Posterior cingulate gyrus (tissue), 11 donors: Measurements from ENCODE around the gene CYB5R3.

ENCODE experiments used
- DNase-seq, 10 donors: peaks; one replicate each; pipeline versions ENCODE4 v3.0.0 to v3.0.0-alpha.2; 2020 to 2021; ENCODE audit warnings: mixed read lengths in 3 of 10
- intact Hi-C: fragments of 100-400 bp; cut with DNase I; formaldehyde crosslinking; loops from one replicate; pipeline ENCODE4 v1.15.1; 2023

CYB5R3 gene

DNA sequence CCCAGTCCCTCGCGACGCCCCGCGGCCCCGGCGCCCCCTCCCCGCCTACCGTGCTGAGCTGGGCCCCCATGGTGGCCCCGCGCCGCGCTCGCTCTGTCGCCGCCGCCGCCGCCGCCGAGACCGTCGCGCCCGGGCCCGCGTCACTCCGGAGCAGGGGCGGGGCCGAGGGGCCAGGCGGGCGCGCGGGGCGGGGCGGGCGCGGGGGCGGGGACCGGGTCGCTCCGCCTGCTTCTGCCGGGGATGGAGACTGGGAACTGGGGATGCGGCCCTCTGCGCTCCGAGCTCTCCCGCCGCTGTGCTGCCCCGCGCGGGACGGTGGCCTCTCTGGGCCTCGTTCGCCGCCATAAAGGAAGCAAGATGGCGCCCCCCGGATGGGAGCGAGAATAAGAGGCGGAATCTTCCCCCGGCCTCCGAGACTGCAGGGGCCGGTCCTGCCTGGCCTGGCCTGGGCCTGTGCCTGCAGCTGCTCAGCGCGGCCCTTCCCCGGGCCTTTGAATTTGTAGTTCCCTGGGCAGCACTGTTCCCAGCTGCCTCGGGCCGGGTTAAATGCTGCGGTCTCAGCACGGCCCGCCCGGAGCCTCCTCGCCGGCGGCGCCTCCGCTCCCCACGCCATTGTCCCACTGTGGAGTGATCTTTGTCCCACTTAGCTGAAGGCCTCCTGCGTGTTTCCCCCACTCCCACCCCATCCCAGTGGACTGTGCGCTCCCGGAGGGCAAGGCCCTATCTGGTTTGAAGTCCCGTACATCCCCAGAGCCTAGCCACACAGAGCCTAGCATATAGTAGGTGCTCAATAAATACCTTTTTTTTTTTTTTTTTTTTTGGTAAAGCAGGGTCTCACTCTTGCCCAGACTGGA, at the start of gene CYB5R3:
Gene CYB5R3, minus strand, starts transcription at position 147 of the 854 bp plus-strand sequence. Its CDS starts 77 bp downstream, at position 70.
- DNase-seq, result peak; percentile 71 to 97 (median 82)
- intact Hi-C loops, result loop anchor here (2.0 kb wide), 1 partner anchor 35 kb away; the partner anchor contains the start of gene POLDIP3

DNA sequence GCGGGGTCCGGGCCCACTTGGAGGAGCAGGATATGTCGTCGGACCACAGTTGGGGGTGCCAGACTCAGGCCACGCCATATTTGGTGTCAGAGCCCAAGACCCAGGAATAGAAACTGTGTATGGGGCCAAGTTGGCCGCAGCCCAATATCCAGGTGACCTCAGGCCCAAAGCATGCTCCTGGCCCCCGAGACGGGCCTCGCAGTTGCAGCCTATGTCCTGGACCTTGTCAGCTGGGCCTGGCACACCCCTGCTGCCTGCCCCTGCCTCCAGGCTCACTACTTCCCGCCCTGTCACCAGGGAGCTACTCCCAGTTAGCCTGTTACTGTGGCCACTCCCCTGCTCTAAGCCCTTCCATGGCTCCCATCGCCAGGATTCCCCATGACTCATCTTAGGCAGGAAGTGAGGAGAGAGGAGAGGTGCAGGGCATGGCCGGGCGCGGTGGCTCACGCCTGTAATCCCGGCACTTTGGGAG, 48.4 kb upstream of the CYB5R3 start:
- DNase-seq, result no peak
- intact Hi-C loops, result no loop called here

DNA sequence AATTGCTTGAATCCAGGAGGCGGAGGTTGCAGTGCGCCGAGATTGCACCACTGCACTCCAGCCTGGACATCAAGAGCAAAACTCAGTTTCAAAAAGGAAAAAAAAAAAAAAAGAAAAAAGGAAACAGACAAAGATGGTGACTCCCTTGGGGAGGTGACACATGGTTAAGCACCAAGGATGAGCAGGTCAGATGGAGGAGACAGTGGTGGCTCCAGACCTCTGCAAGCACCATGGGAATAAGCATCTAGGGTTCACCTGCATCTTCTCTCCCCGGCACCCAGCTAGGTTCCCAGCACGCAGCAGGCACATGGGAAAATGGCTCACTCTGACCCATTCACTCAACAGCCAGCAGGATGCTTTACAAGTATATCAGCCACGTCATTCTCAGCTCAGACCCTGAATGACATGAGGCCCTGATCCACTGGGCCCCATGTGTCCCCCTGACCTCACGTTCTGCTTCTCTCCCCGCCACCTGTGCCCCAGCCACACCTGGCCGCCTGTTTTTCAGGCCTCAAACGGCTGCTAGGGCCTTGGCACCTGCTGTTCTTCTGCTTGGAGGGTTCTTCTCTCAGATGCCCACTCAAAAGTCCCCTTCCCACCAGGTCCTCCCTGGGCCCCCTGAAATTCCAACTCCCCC, 47.3 kb upstream of the CYB5R3 start:
- peak in 1 of 10 donors; percentile 26 for DNase-seq
- intact Hi-C loops, result no loop called here

DNA sequence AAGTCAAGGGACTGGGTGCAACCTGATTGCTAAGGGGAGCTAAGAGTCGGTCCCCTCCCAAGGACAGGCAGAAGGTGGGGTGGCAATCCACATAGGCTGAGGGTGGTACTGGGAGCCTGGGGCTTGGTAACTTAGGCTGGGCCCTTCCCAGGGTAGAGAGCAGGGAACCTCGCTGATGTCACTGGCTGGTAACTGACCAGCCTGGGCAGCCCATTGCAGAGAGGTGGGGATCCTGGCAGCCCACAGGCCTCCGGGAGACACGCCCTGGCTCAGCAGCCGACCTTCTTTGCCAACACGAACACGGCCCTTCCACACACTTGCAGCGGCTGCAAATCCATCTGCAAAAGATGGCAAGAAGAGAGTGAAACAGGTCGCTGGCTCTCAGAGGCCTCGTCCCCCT, 46.1 kb upstream of the CYB5R3 start:
- intact Hi-C loops, result no loop called here
- peak in 3 of 10 donors; percentile 50 to 88 (median 76) for DNase-seq

DNA sequence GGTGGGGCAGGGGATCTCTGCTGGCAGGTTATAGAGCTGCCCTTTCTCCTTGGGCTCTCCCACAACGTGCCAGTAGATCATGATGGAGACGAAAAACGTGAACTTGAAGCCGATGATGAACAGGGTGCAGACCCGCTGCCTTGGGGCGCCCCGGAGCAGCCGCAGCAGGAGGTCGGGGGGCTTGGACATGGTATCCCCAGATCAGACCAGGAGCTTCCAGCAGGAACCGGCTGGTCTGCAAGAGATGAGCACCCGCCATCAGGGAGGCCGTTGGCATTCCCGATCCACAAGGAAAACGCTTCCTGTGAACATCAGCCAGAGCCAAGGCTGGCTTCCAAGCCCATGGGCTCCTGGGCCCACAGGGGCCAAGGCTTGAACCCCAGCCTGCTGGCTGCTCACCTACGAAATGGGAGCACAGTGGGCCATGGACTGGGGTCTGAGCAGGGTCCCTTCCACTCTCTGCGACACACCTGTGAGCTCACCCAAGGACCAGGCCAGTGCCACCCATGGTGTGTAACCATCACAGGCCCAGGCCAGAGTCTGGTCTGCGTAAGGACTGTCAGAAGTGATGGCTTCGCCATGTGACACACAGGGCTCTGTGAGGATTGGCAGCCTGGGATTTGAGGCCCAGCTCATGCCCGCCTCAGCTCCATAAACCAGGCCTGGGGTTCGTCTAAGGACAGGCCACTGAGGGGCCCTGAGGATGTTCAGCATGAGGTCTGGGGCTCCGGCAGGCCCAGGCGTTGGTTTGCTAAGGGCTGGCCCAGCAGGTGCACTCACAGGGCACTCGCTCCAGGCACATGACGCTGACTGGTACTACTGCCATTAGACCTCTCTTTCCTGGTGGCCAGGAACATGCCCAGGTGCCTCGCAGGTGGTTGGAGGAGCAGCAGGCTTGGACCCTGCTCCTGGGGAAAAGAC, 44.8 kb upstream of the CYB5R3 start:
- intact Hi-C loops, result no loop called here
- DNase-seq, result peak in 2 of 10 donors; percentile 50 to 75

DNA sequence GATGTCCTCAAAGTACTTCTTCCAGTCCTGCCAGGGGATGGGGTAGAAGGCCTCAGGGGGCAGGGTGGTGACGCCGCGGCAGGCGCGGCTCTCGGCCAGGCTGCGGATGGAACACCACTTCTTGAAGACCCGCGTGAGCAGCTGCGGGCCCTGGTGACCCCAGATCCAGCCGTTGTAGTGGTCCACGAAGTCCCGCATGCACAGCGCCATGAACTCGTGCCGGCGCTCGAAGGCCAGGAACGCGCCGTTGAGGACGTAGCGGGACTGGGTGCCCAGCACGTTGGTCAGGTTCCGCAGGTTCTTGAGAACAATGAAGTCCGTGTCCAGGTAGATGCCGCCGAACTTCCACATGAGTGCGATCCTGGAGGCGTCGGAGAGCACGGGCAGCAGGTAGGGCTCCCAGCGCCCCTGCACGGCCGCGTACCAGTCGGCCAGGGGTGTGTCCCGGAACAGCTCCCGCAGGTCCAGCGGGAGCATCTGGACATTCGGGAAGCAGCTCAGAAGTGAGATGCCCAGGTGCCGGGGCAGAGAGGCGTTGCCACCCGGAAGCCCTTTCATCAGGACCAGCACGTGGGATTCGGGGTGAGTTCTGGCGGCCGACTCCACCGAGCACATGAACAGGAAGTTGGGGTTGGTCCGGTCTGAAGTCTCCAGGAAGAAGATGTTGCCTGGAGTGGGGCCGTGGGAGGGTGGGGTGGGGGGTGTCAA, 44.0 kb upstream of the CYB5R3 start:
- intact Hi-C loops, result no loop called here
- DNase-seq, result peak in 2 of 10 donors; percentile 43 to 78

DNA sequence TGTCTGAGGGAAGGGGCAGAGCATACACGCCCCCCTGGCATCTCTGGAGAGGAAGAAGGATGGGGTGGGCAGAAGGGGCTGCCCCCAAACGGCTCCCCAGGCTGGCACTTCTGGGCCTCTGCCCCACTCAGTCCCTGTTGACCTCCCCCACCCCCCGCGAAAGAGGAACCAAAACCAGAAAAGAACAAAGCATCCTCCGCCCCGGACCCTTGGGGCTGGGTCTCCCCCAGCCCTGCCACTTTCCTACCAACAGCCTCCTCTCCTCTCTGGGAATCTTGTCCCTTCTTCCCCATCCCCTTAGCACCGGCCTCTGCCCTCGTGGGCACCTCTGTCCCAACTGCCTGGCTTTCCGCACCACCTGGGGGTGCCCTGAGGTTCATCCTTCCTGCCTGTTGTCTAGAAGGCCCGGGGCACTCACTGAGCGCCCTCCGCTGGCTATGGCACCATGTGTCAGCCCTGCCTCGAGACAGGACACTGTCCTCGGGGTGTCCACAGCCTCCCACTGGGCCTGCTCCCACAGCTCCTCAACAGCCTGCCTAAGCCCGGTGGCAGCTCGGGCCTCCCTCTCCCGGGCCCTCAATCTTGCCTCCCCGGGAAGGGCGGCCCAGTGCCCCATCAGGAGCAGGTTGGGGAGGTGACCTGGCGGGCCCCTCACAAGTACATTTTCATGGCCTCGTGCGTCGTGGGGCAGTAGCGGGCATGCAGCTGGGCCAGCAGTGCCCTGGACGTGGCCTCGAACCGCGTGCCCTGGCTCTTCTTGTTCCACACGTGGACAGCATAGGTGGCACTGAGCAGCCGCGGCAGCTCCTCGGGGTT, 43.3 kb upstream of the CYB5R3 start:
- intact Hi-C loops, result no loop called here
- DNase-seq, result peak in 1 of 10 donors; percentile 44

DNA sequence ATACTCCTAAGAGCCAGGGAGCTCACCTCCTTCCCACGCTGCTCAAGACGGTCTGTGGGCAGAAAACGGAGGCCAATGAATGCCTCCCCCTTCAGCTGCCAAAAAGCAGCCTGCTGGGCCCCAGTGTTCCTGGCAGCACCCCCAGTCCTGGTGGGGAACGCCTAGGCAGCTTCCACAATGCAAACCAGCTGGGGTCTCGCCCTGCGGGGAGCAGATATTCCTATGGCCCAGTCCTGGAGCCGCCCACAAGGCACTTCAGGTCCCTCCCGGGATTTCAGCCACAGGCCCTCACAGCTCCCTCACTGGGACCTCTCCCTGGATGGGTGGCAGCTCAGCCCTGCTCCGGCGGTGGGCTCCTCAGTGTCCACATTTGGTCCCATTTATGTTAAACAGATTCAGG, 42.2 kb upstream of the CYB5R3 start:
- peak in 2 of 10 donors; percentile 52 for DNase-seq
- intact Hi-C loops, result no loop called here

DNA sequence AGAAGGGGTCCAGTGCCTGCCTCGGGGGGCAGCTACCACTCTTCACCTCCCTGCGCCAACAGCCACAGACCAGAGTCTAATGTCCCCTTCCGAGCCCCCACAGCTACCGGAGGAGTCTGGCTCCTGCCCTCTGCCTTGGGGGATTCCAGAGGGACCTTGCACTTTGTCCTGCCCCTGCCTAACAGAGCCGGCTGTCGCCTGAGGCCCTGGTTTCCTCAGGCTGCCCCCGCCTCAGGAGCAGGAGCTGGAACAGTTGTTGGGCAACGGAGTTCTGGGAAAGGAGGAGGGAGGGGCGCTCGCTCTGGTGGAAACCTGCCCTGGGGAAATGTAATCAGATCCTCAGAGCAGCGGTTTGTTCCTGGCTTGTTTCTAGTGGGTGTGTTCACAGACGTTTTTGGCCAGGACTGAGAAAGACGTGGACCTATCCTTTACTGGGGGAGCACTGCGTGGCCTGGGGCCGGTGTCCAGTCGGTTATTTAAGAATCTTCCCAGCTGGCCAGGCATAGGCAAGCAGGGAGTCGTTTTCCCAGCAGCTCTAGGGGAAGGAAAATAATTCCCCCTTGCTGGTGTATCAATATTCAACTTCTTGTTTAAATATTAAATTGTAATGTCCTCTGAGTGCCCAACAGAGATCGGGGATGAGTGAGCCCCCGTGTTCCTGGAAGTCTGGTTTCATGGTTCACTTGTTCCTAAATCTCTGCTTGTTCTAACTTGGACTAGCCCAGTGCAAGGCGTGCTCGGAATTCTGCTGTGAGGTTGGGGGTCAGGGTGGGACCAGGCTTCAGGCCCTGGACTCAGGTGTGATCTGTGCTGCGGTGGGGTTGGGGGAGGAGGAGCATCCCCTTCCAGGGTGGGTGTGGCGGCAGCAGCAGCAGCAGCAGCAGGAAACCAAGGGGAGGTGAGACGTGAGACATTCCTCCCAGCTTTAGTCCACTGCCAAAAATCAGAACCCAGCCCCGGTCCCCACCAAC, 39.3 kb upstream of the CYB5R3 start:
- intact Hi-C loops, result no loop called here
- peak in 7 of 10 donors; percentile 26 to 83 (median 48) for DNase-seq

DNA sequence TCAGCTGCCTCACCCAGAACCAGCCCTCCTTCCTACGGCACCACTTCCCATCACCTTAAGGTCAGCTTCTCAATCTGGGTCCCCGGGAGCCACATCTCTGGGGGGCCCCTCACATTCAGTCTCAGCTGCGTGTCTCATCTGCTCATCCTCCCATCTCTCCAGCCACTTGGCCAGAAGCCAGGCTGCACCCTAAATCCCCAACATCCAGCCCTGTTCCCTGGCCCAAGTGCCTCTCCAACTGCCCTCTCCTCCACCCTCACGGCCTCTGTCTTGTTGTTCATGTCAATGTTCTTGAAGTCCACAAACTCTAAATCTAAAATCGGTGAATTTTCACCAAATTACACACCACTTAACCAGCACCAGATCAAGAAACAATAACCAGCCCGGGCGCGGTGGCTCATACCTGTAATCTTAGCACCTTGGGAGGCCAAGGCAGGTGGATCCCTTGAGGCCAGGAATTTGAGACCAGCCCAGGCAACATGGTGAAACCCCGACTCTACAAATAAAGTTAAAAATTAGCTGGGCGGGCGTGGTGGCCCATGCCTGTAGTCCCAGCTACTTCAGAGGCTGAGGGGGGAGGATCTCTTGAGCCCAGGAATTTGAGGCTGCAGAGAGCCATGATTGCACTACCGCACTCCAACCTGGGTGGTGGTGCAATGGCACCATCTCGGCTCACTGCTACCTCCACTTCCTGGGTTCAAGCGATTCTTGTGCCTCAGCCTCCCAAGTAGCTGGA, 37.7 kb upstream of the CYB5R3 start:
- DNase-seq, result peak in 2 of 10 donors; percentile 47 to 72
- intact Hi-C loops, result no loop called here

DNA sequence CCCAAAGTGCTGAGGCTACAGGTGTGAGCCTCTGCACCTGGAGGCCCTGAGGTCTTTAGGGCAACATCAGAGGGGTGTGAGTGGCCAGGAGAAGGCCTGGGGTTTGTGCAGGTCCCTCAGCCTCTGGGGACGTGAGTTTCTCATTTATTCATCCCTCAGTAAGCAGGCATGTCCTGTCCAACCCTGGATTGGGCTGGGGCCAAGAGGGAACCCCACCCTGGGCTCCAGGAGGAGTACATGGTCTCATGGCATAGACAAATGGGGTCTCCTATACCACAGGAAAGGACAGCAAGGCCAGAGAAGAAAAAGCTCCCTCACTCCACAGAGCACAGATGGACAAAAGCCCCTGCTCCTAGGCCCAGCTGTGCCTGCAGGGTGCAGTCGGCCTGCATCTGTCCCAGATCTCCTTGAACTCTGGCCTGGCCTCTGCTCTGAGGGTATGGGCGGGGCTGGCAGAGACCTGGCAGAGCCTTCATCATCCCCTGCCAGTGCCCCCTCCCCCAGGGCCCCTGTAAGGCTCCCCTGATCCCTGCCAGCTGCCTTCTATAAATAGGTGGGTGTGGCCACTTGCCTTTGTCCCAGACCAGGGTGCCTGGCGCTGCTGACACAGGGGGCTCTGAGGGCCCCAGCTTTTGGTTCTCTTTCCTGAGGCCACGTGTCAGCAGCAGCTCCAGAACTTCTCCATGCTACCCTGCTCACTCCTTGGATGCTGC, 36.9 kb upstream of the CYB5R3 start:
- intact Hi-C loops, result no loop called here
- peak in 2 of 10 donors; percentile 39 to 75 for DNase-seq

DNA sequence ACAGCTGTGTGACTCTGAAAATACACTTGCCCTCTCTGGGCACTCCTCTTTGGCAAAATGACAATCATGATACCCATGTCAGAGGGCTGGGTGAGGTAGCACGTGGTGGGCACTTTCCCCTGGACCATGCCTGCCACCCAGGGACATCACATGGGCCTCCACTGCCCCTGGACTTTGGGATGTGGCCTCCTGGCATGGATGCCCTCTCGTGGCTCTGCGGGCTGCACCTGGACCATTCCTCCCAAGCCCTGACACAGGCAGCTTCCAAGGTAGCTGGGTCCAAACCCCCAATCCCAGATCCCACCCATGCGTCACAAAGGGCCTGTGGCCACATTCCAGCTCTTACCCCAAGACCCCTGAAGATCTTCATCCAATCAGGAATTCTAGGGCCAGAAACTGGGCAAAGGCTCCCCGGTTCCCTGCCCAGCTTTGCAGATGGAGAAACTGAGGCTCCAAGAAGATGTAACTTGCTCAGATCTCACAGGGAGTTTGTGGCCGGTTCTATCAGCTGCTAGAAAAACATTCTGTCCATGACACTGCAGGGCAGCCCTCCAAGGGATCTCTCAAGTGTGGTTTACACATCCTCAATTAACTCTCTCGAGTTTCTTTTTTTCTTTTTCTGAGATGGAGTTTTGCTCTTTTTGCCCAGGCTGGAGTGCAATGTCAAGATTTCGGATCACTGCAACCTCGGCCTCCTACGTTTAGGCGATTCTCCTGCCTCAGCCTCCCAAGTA, 35.4 kb upstream of the CYB5R3 start:
- DNase-seq, result no peak
- intact Hi-C loops, result no loop called here

DNA sequence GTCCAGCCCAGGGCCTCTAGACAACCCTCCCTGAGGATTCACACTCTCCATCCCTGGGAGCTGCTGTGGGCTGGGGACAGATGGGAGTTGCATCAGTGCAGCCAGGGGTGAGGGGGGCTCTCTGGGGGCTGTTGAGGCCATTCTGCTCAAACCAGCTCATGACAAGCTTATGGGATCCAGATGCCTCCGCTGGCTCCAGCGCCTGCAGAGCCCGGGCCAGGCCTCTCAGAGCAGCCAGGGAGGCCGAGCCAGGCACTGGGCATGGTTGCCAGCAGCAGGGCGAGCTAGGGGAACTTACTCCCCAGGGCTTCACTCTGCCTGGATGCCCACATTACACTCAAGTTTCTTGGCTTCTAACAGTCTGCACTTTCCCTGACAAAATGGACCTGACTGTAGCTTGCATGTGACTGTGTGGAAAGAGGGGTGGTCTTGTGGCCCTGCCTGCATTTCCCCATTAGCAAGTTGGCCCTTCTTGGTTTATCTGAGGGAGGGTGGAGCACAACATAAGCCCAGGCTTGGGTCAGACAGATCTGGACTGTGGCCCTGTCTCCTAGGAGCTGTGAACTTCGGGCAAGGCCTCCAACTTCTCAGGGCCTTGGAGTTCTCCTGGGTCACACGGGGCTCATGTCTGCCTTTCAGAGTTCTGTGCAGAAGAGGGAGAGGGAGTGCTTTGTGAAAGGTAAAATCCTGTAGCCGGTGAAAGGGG, 34.5 kb upstream of the CYB5R3 start:
- peak in 5 of 10 donors; percentile 28 to 92 (median 48) for DNase-seq
- intact Hi-C loops, result no loop called here

DNA sequence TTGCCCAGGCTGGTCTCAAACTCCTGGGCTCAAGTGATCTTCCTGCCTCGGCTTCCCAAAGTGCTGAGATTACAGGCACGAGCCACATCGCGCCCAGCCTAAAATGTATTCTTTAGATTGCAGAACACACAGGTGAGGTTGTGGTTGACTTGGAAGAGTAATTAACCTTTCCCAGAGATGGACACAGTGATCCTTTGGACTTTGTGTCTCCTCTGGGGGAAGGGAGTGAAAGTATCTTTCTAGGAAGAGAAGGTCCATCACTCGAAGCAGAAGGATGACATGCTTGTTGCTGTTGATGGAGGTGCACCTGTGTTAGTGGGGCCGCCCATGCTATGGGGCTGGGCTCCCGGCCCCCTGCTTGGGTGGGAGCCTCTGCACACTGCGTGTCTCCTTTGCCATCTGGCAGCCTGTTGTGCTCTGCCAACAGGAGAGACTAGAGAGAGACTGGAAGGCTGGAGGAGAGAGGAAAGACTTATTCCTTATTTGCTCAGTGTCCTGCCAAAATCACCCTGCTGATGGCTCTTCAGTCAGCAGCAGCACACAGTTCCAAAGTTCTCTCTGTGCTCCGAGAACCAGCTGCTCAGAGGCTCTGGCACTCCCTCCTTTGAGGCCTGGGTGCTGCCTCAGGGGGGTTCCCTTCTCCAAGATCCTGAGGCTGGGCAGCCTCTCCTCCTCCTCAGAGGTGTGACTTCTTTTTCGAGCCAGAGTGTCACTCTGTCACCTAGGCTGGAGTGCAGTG, 33.1 kb upstream of the CYB5R3 start:
- intact Hi-C loops, result no loop called here
- no peak for DNase-seq
